CD14-positive monocyte (primary cell): ENCODE measurements around the gene SHB. TPM values are rescaled to one million over a fixed set of nuclear protein-coding genes. Genes with fewer than 3 reads are reported as not detected.

Source experiments
- DNase-seq, 3 donors: peaks; one replicate each; pipeline ENCODE4 v3.0.0-alpha.2; 2011 to 2022
- H2AFZ ChIP-seq: 2 replicates; pipeline ENCODE4 v1.6.0; 2012; ENCODE audit warnings: mild to moderate bottlenecking, low read depth, low read length, inconsistent platforms; ENCODE audit not compliant: insufficient read depth, poor library complexity, severe bottlenecking
- H3K27ac ChIP-seq, 2 donors: 1 replicate in 1 of 2; 2 replicates in 1 of 2; pipeline ENCODE4 v1.5.1; 2012 to 2013; ENCODE audit warnings: low read length in 2 of 2, control low read depth in 1 of 2, inconsistent platforms in 1 of 2, low read depth in 1 of 2, mild to moderate bottlenecking in 1 of 2
- H3K27me3 ChIP-seq, 2 donors: one replicate each; pipeline versions ENCODE4 v1.6.0 to v1.6.1; 2011 to 2013; ENCODE audit warnings: low read length in 2 of 2; ENCODE audit not compliant: control insufficient read depth in 2 of 2, insufficient read depth in 2 of 2
- H3K36me3 ChIP-seq, 2 donors: replicated peaks in 1 of 2; 1 replicate in 1 of 2; 2 replicates in 1 of 2; pipeline versions ENCODE4 v1.5.1 to v1.6.1; 2012 to 2013; ENCODE audit warnings: low read length in 2 of 2, control low read depth in 1 of 2, inconsistent platforms in 1 of 2, mild to moderate bottlenecking in 1 of 2; ENCODE audit not compliant: insufficient read depth in 2 of 2, control insufficient read depth in 1 of 2
- H3K4me1 ChIP-seq, 2 donors: 1 replicate in 1 of 2; 2 replicates in 1 of 2; pipeline versions ENCODE4 v1.5.1 to v1.6.1; 2012 to 2013; ENCODE audit warnings: low read length in 2 of 2, control low read depth in 1 of 2, inconsistent platforms in 1 of 2, mild to moderate bottlenecking in 1 of 2, moderate library complexity in 1 of 2; ENCODE audit not compliant: insufficient read depth in 2 of 2, control insufficient read depth in 1 of 2
- H3K4me2 ChIP-seq: replicated peaks from 2 replicates; pipeline ENCODE3; 2012; ENCODE audit warnings: low read length, moderate library complexity, mild to moderate bottlenecking; ENCODE audit not compliant: poor library complexity, severe bottlenecking; ENCODE audit errors: extremely low read depth
- H3K4me3 ChIP-seq, 3 experiments: fragments of 200-600 bp in 1 of 3; sonication (generic) in 1 of 3; replicated peaks in 1 of 3; 1 replicate in 2 of 3; 2 replicates in 1 of 3; pipeline ENCODE4 v1.5.1; 2011 to 2013; ENCODE audit warnings: low read length in 3 of 3, mild to moderate bottlenecking in 3 of 3, control low read depth in 2 of 3, low read depth in 2 of 3, inconsistent platforms in 1 of 3, moderate library complexity in 1 of 3
- H3K79me2 ChIP-seq: 2 replicates; pipeline ENCODE4 v1.6.0; 2012; ENCODE audit warnings: mild to moderate bottlenecking, control low read depth, inconsistent platforms, low read length, moderate library complexity; ENCODE audit not compliant: insufficient read depth
- H3K9ac ChIP-seq: 2 replicates; pipeline ENCODE4 v1.6.0; 2017; ENCODE audit warnings: low read length, mild to moderate bottlenecking; ENCODE audit not compliant: insufficient read depth, poor library complexity, severe bottlenecking
- H3K9me3 ChIP-seq, 2 donors: replicated peaks in 1 of 2; 1 replicate in 1 of 2; 2 replicates in 1 of 2; pipeline versions ENCODE4 v1.5.1 to v1.6.1; 2012 to 2013; ENCODE audit warnings: low read length in 2 of 2, control low read depth in 1 of 2; ENCODE audit not compliant: control insufficient read depth in 1 of 2, insufficient read depth in 1 of 2
- H4K20me1 ChIP-seq: 2 replicates; pipeline ENCODE4 v1.6.0; 2012; ENCODE audit warnings: mild to moderate bottlenecking, low read length, control low read depth, moderate library complexity; ENCODE audit not compliant: insufficient read depth
- H3K27ac Mint-ChIP-seq, 7 donors: one replicate each; pipeline ENCODE4 v1.8.0; 2020; ENCODE audit warnings: mild to moderate bottlenecking in 7 of 7, mixed read lengths in 7 of 7, moderate library complexity in 6 of 7, inconsistent platforms in 2 of 7
- H3K27me3 Mint-ChIP-seq, 3 donors: one replicate each; pipeline ENCODE4 v1.8.0; 2021 to 2022; ENCODE audit warnings: low read depth in 3 of 3, mild to moderate bottlenecking in 3 of 3, mixed read lengths in 3 of 3, moderate library complexity in 3 of 3, inconsistent platforms in 1 of 3
- H3K36me3 Mint-ChIP-seq, 2 donors: one replicate each; pipeline ENCODE4 v1.8.0; 2020; ENCODE audit warnings: mixed read lengths in 2 of 2, inconsistent platforms in 1 of 2, mild to moderate bottlenecking in 1 of 2
- H3K4me1 Mint-ChIP-seq: one replicate; pipeline ENCODE4 v1.8.0; 2020; ENCODE audit warnings: mild to moderate bottlenecking, mixed read lengths
- H3K4me3 Mint-ChIP-seq, 2 donors: one replicate each; pipeline ENCODE4 v1.8.0; 2020; ENCODE audit warnings: mild to moderate bottlenecking in 2 of 2, mixed read lengths in 2 of 2, moderate library complexity in 1 of 2
- H3K9me3 Mint-ChIP-seq, 7 donors: one replicate each; pipeline ENCODE4 v1.8.0; 2020 to 2022; ENCODE audit warnings: mixed read lengths in 7 of 7, mild to moderate bottlenecking in 6 of 7, moderate library complexity in 6 of 7, inconsistent platforms in 2 of 7
- WGBS: methylation state at CpG from one replicate; pipeline ENCODE4 v1.1.5; 2013; ENCODE audit warnings: missing lambda C conversion rate; ENCODE audit not compliant: insufficient coverage; 5-methylcytosine and 5-hydroxymethylcytosine counted together
- intact Hi-C, 2 donors: fragments of 100-400 bp; cut with micrococcal nuclease; formaldehyde crosslinking; loops; one replicate each; pipeline versions ENCODE4 v1.15.0 to v1.15.1; 2023
- polyA plus RNA-seq, 3 donors: library from polyadenylated mRNA; depleted of rRNA in 1 of 3; unstranded in 2 of 3; stranded (reverse) in 1 of 3; fragments of 300-500 nt in 2 of 3; fragments of >200 nt in 1 of 3; fragmentation: Illumina TruSeq in 2 of 3; gene quantifications; 1 replicate in 2 of 3; 2 replicates in 1 of 3; pipeline ENCODE4 v1.2.3, GENCODE V29; 2012 to 2021
- TF ChIP-seq, protein P1 (sequence below): fragments of 200-600 bp; IDR thresholded peaks from one replicate; pipeline ENCODE4 v1.8.0; 2022; ENCODE audit warnings: antibody characterized with exemption, mild to moderate bottlenecking

The SHB gene
- polyA plus RNA-seq, 3 donors: 0.27 to 1.3 (median 0.31) TPM

DNA sequence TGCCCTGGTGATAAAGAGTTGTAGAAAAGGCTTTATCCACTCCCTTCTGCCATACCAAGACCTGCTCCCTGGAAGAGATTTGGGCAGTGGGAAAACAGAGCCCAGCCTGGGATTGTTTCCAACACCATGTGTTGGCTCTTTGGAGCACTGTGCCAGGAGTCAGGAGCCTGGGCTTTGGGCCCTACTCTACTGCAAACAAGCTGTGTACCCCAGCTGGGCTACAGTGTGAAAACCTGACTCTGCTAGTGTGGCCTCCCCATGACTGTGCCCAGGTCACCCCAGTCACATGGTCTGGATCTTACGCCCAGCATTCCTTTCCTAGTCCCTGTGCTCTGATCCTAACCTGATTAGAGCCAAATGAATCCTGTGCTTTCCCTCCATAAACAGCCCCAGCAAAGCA lies 39.3 kb upstream of the SHB start:
- Histone ChIP-seq H3K4me3 (no peak overlapping the region), H3K36me3 (no peaks in the 10 kb centered on the region), H3K27me3 (no peaks in the 10 kb centered on the region), H3K4me1 (no peaks in the 10 kb centered on the region), H3K27ac (no peak overlapping the region), H2AFZ (no peak overlapping the region), H3K4me2 (no peak overlapping the region), H3K79me2 (no peaks in the 10 kb centered on the region), H4K20me1 (no peaks in the 10 kb centered on the region), H3K9me3 (no peaks in the 10 kb centered on the region), H3K9ac (no peak overlapping the region)
- Mint-ChIP-seq H3K4me3 (no peak overlapping the region), H3K36me3 (no peaks in the 10 kb centered on the region), H3K27ac (no peak overlapping the region), H3K4me1 (no peaks in the 10 kb centered on the region), H3K9me3 (peaks cover 0 to 1% (median 0%) of the 10 kb centered on the region in 7 donors), H3K27me3 (peaks cover 2 to 18% (median 6%) of the 10 kb centered on the region in 3 donors)
- 100% methylated on average over 1 of the region's 1 CpG for WGBS
- intact Hi-C loops: no loop called here
- TF ChIP-seq, protein P1, sequence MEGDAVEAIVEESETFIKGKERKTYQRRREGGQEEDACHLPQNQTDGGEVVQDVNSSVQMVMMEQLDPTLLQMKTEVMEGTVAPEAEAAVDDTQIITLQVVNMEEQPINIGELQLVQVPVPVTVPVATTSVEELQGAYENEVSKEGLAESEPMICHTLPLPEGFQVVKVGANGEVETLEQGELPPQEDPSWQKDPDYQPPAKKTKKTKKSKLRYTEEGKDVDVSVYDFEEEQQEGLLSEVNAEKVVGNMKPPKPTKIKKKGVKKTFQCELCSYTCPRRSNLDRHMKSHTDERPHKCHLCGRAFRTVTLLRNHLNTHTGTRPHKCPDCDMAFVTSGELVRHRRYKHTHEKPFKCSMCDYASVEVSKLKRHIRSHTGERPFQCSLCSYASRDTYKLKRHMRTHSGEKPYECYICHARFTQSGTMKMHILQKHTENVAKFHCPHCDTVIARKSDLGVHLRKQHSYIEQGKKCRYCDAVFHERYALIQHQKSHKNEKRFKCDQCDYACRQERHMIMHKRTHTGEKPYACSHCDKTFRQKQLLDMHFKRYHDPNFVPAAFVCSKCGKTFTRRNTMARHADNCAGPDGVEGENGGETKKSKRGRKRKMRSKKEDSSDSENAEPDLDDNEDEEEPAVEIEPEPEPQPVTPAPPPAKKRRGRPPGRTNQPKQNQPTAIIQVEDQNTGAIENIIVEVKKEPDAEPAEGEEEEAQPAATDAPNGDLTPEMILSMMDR: no peak
- no peak for DNase-seq

DNA sequence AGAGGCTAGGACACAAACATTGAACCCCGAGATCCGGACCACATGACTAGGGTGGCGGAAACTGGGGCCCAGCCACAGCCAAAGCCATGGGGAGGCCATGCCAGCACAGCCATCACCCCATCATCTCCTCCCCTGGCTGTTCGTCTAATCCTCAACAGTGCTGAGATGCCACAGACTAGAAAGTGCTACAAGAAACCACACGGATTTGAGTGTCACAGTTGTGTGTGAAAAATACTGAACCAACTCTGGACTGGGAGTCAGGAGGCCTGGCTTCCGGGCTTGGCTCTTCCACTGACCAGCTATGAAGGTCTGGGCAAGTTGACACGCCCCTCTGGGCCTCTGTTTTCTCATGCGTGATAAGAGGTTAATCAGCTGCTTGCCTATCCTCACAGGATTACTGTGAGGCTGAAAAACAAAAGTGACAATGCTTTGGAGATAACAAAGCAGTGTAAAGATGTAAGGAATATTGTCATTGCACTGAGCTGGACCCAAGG lies 38.8 kb upstream of the SHB start:
- Histone ChIP-seq H3K4me3 (no peak overlapping the region), H3K4me1 (no peaks in the 10 kb centered on the region), H3K9me3 (no peaks in the 10 kb centered on the region), H4K20me1 (no peaks in the 10 kb centered on the region), H3K79me2 (no peaks in the 10 kb centered on the region), H3K27me3 (no peaks in the 10 kb centered on the region), H2AFZ (no peak overlapping the region), H3K27ac (no peak overlapping the region), H3K36me3 (no peaks in the 10 kb centered on the region), H3K9ac (no peak overlapping the region), H3K4me2 (no peak overlapping the region)
- H3K4me1 Mint-ChIP-seq: no peaks in the 10 kb centered on the region
- peaks cover 0 to 15% (median 6%) of the 10 kb centered on the region in 3 donors for H3K27me3 Mint-ChIP-seq
- no peak for DNase-seq
- H3K9me3 Mint-ChIP-seq: peaks cover 0 to 1% (median 0%) of the 10 kb centered on the region in 7 donors
- intact Hi-C loops: no loop called here
- 93% methylated on average over 6 of the region's 8 CpGs for WGBS
- H3K4me3 Mint-ChIP-seq: no peak overlapping the region
- H3K27ac Mint-ChIP-seq: no peak overlapping the region
- no peaks in the 10 kb centered on the region for H3K36me3 Mint-ChIP-seq
- TF ChIP-seq, protein P1: no peak
